Activated gamma-delta T cell treated with anti-CD3 and anti-CD28 coated beads, Interleukin-2, amount 50 U/mL, for 16 hours (primary cell): ENCODE results near the gene FNIP1.
A peak's percentile ranks its signal among the peaks of the same experiment; 100 is the strongest.
"Not testable (repeated sequence)": the region's sequence is repeated elsewhere in the genome, so short reads cannot be mapped to it uniquely, and the experiment has no call there.

Source experiments
- DNase-seq: peaks from one replicate; pipeline ENCODE4 v3.0.0-alpha.2; 2020; ENCODE audit warnings: low read depth

The FNIP1 gene

DNA sequence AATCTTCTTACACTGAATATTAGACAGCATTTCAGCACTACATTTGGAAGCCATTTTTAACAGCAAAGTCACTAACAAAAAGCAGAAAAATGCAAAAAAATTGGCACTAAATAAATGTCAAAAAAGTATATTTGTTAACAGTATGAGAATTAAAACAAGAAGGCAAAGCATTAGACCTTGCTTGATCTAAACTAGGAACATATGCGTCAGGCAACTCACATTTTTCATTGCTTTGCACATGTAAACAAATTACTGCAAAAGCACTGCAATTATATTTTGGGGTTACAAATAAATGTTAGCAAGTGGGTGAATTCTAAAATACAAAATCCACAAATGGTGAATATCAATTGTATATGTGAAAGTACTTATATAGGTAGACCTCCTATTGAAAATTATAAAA lies 112.8 kb downstream of the FNIP1 start:
- DNase-seq: no peak

DNA sequence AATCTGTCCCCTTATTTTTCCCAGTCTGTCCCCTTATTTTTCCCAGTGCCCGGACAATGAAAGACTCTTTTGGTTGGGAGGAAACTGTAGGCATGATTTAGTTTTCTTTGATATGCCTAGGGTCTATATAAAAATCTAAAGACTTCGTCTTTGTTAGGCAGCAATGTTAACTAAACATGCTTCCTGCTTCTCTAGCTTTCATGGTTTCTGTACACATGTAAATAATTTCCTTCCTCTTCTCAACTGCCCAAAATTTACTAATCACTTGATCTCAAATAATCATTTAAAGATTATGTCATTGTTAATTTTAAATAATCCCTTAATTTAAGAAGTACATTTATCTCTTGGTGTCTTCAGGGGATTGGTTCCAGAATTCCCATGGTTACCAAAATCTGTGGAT lies 114.0 kb downstream of the FNIP1 start:
- DNase-seq: no peak

DNA sequence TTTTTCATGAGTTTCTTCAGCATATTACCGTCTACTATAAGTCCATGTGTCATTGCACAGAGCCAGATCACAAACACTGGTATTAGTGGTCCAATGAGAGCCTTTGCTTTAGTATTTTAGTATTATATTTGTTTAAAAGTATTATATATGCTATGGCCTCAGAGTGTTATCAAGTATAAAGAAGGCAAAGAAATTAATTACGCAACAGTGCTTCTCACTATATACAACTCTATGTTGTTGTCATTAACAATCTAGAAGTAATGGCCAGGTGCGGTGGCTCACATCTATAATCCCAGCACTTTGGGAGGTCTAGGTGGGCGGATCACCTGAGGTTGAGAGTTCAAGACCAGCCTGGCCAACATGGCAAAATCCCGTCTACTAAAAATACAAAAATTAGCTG lies 114.6 kb downstream of the FNIP1 start:
- no peak for DNase-seq

DNA sequence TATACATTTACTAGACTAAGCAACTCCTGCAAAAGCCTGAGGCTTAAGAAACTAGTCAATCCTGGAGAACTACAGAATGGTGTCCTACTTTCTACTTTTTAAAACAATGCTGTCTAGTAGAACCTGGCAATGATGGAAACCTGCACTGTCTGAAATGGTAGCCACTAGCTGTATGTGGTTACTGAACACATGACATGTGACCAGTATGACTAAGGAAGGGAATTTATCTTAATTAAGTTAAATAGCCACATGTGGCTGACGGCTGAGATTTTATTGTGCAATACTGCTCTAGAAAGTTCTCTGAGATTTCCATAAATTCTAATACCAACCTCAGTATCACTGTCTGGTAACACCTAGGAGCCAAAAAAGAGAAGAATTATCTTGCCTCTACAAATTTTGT lies 116.9 kb downstream of the FNIP1 start:
- DNase-seq: no peak

DNA sequence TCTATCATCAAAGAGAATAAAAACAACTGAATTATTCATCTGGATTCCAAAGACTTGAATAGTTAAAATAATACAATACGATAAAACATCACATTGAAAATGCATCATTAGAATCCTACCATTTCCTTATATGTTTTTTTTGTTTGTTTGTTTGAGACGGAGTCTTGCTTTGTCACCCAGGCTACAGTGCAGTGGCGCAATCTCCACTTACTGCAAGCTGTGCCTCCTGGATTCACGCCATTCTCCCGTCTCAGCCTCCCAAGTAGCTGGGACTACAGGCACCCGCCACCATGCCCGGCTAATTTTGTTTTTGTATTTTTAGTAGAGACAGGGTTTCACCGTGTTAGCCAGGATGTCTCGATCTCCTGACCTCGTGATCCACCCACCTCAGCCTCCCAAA lies 118.5 kb downstream of the FNIP1 start:
- DNase-seq: not testable (repeated sequence)

DNA sequence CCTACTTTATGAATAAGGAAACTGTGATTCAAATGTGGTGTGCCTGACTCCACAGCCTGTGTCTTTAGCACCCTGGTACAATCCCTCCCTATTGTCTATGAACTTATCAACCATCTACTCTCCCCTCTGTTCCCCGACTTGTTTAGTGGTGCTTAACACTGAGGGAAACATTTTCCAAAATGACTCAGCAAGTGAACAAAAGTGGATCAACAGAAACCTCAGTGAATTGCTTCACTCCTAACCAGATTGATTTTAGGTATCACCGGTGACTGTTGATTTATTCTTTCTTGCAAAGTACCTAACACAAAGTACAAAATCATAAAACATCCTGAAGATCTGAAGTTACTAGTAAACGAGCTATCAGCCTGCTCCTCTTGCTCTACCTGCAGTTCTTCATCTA lies 119.7 kb downstream of the FNIP1 start:
- no peak for DNase-seq

DNA sequence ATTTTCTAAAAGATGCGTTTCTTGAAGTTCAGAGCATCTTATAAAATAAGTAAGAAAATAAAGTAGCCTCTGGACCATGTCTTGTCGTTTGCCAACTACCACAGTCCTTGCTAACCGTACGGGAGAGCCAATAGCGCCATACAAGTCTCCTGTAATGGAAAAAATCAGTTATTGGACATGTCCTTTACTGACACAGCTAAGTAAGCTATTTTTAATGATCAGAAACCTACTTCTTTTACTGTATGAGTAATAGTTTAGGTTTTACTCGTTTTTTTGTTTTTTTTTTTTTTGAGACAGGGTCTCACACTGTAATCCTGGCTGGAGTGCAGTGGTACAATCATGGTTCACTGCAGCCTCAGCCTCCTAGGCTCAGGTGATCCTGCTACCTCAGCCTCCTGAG lies 124.0 kb downstream of the FNIP1 start:
- DNase-seq: no peak

DNA sequence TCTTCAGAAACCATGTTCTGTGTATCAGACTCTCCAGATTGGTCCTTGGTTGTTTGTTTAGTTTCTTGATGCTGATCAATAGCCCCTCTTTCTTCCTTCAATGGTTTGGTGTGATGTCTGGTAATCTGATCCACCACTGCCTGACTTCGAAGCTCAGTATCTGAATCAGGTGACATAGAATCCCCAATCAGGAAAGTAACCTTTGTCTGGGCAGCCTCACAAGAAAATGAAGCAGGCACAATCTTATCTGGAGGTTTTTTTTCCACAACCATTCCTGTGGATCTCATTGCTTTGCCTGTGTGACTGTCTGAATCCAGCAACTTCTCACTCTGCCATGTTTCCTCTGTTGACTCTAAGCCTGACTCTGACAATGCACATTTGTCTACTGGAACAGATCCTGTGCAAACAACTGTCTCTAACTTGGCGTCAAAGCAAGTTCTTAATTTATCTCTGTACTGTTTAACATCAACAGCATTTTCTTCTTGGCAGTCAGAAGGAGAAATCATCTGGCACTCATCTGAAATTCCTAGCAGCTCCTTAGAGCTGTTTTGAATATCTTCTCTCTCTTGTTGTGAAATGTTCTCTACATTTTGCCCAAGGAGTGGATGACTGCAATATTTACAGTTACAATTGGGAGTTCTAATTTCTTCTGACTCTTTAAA lies 124.7 kb downstream of the FNIP1 start:
- DNase-seq: no peak

DNA sequence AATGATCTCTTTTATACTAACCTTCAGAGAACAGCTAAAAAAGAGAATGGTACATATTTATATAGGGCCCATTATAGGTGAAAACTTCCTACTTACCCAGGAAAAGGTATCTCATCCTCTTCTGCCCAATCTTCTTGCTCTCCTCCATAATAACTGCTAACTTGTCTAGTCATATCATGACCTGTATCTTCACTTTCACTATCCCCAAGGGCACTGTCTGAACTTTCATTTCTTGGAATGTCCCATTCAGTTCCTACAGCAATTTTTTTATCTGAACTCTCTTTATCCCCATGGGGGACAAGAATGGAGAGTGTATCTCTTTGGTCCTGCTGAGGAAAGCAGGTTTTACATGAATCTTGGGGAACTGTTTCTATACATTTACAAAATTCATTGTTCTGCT lies 125.4 kb downstream of the FNIP1 start:
- DNase-seq: no peak

DNA sequence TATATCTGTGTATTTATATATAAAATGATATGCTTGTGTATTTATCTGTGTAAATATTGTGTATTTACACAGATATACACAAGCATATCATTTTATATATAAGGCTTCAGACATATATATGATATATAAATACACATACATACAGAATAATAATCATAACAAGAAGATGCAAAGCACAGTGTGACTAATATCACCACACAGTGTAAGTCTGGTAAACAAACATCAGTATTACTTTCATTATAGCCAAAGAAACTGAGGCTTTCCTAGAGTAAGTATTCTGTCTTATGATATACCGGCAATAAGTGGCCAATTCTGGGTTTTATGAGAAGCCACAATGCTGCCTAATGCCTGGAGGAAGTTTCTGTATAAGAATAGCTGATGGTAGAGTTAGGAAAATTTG lies 131.9 kb downstream of the FNIP1 start:
- no peak for DNase-seq

DNA sequence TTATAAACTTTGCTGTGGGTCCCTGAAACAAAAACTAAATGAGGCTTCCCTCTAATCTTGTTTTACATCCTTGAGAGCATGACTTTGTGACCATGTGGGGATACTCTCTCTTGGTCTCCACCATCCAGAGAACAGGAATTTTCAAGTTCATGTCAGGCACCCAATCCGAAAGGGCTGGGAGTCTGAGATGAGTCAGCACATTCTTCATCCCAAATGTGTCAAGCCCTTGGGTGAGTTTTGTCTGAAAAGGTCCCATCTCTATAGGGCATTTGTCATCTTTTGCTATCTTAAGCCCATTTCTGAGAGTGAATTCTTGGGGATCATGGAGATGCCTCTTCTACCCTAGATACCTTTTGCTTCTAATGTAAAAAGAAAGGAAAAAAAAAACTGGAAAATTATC lies 134.9 kb downstream of the FNIP1 start:
- no peak for DNase-seq

DNA sequence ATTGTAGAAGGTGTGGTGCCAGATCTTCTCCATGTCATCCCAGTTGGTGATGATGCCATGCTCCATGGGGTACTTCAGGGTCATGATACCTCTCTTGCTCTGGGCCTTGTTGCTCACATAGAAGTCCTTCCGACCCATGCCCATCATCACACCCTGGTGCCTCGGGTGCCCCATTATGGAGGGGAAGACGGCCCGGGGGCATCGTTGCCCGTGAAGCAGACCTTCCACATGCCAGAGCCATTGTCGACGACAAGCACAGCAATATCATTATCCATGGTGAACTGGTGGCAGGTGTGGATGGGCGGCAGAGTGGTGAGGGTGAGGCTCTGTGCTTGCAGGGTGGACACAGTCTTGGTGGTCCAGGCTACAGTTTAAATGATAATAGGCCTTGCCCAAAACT lies 137.0 kb downstream of the FNIP1 start:
- no peak for DNase-seq

DNA sequence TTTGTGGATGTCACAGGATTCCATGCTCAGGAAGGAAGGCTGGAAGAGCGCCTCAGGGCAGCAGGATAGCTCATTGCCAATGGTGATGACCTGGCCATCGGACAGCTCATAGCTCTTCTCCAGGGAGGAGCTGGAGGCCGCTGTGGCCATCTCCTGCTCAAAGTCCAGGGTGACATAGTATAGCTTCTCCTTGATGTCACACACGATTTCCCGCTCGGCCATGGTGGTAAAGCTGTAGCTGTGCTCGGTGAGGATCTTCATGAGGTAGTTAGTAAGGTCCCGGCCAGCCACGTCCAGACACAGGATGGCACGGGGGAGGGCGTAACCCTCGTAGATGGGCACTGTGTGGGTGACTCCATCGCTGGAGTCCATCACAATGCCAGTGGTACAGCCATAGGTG lies 137.5 kb downstream of the FNIP1 start:
- no peak for DNase-seq

DNA sequence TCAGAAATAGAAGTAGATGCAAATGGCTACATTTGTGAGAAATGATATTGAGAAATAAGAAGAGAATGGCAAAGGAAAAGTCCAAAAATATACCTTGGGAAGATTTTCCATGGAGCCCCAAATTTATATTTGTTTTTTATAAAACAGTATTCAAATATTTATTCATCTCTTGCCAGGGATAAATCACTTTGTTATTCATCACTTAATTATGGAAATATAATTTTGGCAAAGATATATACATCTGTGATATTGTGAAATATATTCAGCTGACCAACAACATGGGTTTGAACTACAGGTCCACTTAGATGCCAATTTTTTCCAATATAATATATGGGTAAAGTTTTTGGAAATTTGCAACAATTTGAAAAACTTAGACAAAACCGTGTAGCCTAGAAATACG lies 142.0 kb downstream of the FNIP1 start:
- no peak for DNase-seq

DNA sequence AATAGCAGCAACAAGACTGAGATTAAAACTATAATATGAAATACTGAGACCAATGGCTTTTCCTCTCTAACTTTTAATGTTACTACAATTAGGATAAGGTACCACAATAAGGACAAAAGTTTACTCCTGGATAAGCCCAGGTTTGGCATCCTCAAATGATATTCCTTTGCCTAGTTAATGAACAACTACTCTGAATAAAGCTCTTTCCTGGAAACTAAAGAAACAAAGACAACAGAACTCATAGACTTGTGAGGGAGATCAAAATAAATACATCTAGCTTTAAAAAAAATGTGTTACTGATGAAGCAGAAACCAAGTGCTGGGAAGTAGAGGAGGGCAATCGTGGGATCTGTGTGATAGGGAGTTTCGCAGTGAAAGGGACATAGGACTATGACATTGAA lies 142.5 kb downstream of the FNIP1 start:
- DNase-seq: no peak

DNA sequence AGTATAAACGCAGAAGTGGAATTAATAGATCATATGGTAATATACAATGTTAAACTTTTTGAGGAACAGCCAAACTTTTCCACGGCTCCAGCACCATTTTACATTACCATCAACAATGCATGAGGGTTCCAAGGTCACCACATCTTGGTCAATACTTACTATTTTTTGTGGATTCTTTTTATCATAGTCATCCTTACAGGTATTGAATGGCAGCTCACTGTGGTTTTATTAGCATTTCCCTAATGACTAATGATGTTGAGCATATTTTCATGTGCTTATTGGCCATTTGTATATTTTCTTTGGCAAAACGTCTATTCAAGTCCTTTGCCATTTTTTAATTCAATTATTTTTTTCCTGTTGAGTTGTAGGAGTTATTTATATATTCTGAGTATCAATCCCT lies 147.7 kb downstream of the FNIP1 start:
- DNase-seq: no peak

DNA sequence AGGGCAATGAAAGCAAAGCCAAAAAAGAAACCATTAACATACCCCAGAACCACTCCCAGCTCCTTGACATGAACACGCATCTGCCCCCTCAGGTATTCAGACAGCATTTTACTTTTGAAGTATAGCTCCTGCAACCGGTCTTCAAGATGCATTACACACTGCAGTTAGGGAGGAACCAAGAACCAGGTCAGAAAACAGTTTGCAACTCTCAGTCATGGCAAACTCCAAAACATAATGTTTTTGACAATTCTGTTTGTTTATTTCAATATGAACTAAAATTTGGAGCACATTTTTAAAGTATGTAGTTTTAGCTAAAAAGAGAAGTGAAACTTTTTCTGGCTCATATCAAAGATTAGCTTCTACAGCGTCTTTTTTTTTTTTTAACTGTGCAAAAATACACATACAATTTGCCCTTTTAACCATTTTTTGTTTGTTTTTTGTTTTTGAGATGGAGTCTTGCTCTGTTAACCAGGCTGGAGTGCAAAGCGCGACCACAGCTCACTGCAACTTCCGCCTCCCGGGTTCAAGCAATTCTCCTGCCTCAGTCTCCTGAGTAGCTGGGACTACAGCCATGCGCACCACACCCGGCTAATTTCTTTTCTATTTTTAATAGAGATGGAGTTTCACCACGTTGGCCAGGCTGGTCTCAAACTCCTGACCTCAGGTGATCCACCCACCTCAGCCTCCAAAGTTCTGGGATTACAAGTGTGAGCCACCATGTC lies 149.6 kb downstream of the FNIP1 start:
- no peak for DNase-seq

DNA sequence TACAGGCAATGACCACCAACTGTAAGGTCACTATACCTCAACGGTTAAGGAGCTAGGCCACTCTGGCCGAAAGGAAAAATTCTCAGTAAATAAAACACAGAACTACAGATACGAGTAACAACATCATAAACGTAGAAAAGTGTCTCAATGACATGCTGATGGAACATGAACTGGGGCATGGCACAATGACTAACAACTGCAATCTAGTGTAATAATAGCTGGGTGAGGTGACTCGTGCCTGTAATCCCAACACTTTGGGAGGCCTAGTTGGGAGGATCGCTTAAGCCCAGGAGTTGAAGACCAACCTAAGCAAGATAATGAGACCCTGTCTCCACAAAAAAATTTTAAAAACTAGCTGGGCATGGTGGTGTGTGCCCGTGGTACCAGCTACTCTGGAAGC lies 152.0 kb downstream of the FNIP1 start:
- DNase-seq: no peak

DNA sequence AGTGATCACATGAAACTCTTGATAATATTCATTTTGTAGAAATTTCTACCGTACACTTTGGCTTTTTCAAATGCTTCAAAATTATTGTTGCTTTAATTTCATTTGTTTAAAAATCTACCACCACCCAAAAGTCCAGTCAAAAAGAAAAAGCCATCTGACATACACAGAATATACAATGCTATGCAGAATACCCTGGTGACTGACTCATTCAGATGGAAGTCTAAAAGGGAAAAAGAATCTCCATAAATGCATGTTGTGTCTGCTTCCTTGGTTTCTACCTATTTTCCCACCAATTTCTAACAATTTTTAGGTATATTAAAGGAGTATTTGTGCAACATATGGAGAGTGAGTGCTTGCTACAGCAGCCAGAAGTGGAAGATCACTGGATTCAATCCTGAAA lies 152.4 kb downstream of the FNIP1 start:
- no peak for DNase-seq

DNA sequence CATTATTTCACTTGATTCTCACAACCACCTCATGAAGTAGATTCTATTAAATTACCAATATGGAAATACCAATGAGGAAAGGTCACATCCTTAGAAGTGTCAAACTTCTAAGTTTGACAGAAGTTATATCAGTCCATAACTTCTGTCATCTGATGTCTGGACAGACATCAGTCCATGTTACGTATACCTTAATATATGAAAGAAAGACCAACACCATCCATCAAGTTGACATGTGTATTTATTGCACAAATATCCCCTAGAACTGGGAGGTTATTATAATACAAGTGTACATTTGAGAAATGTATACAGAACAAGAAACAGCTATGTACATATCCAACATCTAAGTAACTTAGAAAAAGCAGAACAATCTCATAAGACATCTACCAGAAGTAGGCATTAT lies 155.3 kb downstream of the FNIP1 start:
- no peak for DNase-seq

DNA sequence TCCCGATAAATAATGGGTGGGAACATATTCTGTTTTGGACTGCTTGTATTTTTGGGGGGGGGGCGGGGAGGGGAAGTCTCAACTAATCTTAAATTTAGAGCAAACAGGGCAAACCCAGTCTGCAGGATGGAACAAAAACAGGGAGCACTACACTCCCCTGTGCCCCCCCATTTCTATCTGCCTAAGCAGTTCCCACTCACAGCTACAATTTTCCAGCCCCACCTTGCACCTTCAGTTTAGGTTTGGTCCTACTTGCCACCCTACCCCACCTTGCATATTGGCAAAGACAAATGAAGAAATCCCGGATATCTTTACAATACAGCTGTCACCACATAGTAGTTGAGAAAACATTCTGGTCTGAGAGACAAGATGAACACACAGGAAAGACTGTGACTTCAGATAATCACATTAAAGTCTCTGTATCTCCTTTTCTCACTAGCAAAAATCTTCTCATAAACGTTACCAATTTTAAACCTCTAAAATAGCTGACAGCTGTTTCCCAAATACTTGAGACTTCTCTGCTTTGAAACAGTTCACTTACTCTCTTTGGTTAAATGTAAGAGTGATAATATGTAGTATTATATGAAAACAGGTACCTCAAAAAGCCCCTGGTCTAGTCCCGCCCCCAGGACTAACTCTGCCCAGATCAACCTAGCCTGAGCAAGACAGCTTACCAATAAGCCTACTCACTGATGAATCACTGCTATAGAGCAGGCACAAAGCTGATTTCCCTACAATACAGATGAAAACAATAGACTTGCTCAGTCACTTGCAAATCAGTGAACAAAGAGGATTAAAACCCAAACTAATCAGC lies 156.6 kb downstream of the FNIP1 start:
- peak; percentile 36 for DNase-seq

DNA sequence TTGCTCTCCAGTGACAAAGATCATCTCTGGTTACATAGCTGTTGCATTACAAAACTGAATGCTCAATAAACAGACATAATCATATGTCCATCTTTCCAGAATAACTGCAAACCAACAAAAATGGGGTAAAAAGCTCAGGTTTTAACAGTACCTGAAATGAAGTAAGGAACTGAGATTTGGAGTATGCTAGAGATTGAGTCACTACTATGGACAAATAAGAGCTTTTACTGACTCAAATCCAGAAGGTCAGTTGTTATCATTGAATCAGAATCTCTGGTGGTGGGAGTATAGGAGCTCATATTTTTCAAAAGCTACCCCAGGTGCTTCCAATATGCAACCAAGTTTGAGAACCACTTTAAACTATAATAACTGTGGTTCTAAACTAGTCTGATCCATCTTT lies 157.7 kb downstream of the FNIP1 start:
- no peak for DNase-seq

DNA sequence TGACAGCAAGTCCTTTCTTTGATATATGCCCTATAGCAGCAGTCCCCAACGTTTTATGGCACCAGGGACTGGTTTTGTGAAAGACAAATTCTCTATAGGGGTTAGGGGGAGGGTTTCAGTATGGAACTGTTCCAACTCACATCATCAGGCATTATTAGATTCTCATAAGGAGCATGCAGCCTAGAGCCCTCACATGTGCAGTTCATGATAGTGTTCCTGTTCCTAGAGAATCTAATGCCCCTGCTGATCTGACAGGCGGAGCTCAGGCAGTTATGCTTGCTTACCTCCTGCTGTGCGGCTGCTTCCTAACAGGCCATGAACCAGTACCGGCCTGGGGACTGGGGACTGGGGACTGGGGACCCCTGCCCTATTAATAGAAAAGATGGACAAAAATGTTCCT lies 159.1 kb downstream of the FNIP1 start:
- no peak for DNase-seq
